AG04449 (cell line): ENCODE measurements around the gene TADA2A.
A peak's percentile ranks its signal among the peaks of the same experiment; 100 is the strongest.

Experiments used
- CTCF ChIA-PET: fragments of 350-600 bp; formaldehyde crosslinking; extraction: SDS; loops from one replicate; lab custom pipeline; 2021; ENCODE audit warnings: antibody characterized with exemption; lab: Yijun Ruan, JAX
- POLR2A ChIA-PET: fragments of 400-600, 350-600 bp; formaldehyde crosslinking; extraction: SDS; loops from one replicate; lab custom pipeline; 2020; ENCODE audit warnings: antibody characterized with exemption, inconsistent platforms; lab: Yijun Ruan, JAX
- DNase-seq: peaks from one replicate; pipeline ENCODE4 v3.0.0-alpha.2; 2010; ENCODE audit warnings: low read depth, low spot score
- H3K4me3 ChIP-seq: 2 replicates; pipeline ENCODE4 v1.5.1; 2011; ENCODE audit warnings: low read depth, mild to moderate bottlenecking, control low read depth, low read length
- CTCF ChIP-seq: IDR thresholded peaks from one replicate; pipeline ENCODE4 v1.5.1; 2011; ENCODE audit warnings: mild to moderate bottlenecking, moderate library complexity, low read length, control low read depth, inconsistent platforms; ENCODE audit not compliant: insufficient read depth; ENCODE audit errors: missing control alignments

TADA2A gene

GRCh38 chr17:37361543-37361942, 45.1 kb upstream of the TADA2A start:
- H3K4me3 ChIP-seq: no peak overlapping the region
- no peak for DNase-seq
- CTCF ChIA-PET: interaction anchor here (0.7 to 4.6 kb wide), 3 partner anchors 13 to 759 kb away, joined by 3 to 44 read pairs (median 3); partner anchors contain the start of gene C17orf78
- TF ChIP-seq CTCF: no peak
- POLR2A ChIA-PET: no interaction called here

GRCh38 chr17:37365589-37365988, 41.1 kb upstream of the TADA2A start:
- TF ChIP-seq CTCF: no peak
- ChIA-PET POLR2A (no interaction called here), CTCF (interaction anchor here (3.4 kb wide), 1 partner anchor 8 kb away, joined by 26 read pairs; no protein-coding TSS in a partner anchor)
- no peak for DNase-seq
- H3K4me3 ChIP-seq: no peak overlapping the region

GRCh38 chr17:37368577-37368976, 38.1 kb upstream of the TADA2A start:
- CTCF ChIA-PET: interaction anchor here (1.1 to 1.4 kb wide), 3 partner anchors 8 to 740 kb away, joined by 3 to 5 read pairs (median 4); partner anchors contain the start of gene C17orf78
- H3K4me3 ChIP-seq: no peak overlapping the region
- POLR2A ChIA-PET: no interaction called here
- no peak for DNase-seq
- TF ChIP-seq CTCF: no peak

- H3K4me3 ChIP-seq: no peak overlapping the region
- TF ChIP-seq CTCF: peak; percentile 99
- peak; percentile 42 for DNase-seq
- CTCF ChIA-PET: interaction anchor here (0.6 to 8.7 kb wide), 76 partner anchors 9 to 776 kb away, joined by 3 to 189 read pairs (median 4); partner anchors contain the start of genes MRM1 and SYNRG
- POLR2A ChIA-PET: no interaction called here
Measured at GRCh38 chr17:37373530-37374159, 33.0 kb upstream of the TADA2A start.

GRCh38 chr17:37375706-37376105, 31.0 kb upstream of the TADA2A start, which contains the start of gene C17orf78:
C17orf78 (plus strand) TSS chr17:37375985; CDS start chr17:37376093, 108 bp downstream.
- H3K4me3 ChIP-seq: no peak within 1 kb of the TSS
- no peak for TF ChIP-seq CTCF
- ChIA-PET CTCF (interaction anchor here (1.3 to 8.7 kb wide), 12 partner anchors 8 to 774 kb away, joined by 3 to 189 read pairs (median 7); no protein-coding TSS in a partner anchor), POLR2A (no interaction called here)
- DNase-seq: no peak

- H3K4me3 ChIP-seq: no peak overlapping the region
- TF ChIP-seq CTCF: no peak
- no peak for DNase-seq
- CTCF ChIA-PET: interaction anchor here (1.2 to 2.2 kb wide), 2 partner anchors 9 to 10 kb away, joined by 3 to 25 read pairs; no protein-coding TSS in a partner anchor
- POLR2A ChIA-PET: no interaction called here
Measured at GRCh38 chr17:37382056-37382455, 24.6 kb upstream of the TADA2A start.
